Measurements from ENCODE around the gene SPATA2. TPM values are rescaled to one million over a fixed set of nuclear protein-coding genes. Genes with fewer than 3 reads are reported as not detected.

SPATA2 gene
- total and polyA plus RNA-seq, 4 donors, result 1.2 to 3.4 (median 1.4) TPM

DNA sequence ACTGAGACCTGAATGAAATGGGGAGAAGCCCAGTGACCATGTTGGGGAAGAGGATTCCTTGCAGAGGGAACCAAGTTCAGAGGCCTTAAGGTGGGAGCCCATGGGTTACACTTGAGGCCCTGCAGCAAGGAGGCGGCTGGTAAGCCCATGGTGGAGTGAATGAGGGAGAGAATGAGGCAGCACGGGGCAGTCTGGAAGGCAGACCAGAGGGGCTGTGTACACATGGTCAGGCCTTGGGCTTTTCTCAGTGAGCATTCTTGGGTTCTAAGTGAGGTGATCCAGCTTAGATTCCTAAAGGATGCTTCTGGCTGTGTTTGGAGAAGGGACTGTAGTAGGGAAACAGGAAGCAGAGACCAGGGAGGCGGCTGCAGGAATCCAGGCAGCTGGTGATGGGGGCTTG is 39.8 kb upstream of the SPATA2 start:
- no peak for TF ChIP-seq HNF4G (IDR thresholded peaks at IDR 0.05)
- TF ChIP-seq SP1 (IDR thresholded peaks at IDR 0.05), result no peak
- TF ChIP-seq, protein P1, sequence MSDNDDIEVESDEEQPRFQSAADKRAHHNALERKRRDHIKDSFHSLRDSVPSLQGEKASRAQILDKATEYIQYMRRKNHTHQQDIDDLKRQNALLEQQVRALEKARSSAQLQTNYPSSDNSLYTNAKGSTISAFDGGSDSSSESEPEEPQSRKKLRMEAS (IDR thresholded peaks at IDR 0.05), result no peak
- 98% methylated on average over 3 of the region's 3 CpGs for WGBS
- peaks cover 4 to 57% (median 43%) of the 10 kb centered on the region in 4 donors for H3K36me3 ChIP-seq (ENCODE audit: control insufficient read depth in 4 of 4, insufficient read depth in 3 of 4, low read depth in 1 of 4, low read length in 3 of 4)

DNA sequence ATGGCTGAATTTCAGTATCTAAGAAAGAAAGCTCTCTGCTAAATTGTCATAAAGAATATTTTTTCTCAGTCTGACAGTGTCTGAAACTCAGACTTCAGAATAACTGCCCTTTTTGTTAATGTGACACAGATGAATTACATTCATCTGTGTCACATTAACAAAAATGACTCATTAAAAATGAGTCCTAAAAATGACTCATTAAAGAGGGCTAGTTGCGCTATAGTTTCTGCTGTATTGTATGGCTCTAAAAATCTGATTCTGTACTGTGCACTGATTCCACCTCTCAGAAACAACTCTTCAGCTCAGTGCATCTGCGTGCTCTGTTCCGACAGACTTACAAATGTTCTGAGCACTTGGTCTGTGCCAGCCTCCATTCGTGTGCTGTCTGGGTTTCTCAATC is 35.8 kb upstream of the SPATA2 start:
- no peak overlapping the region for H3K9ac ChIP-seq (ENCODE audit: low read depth in 1 of 2, low read length in 2 of 2)
- no peaks in the 10 kb centered on the region for H3K4me1 ChIP-seq (ENCODE audit: control insufficient read depth in 4 of 4, insufficient read depth in 4 of 4, low read length in 3 of 4)
- TF ChIP-seq, protein P2, sequence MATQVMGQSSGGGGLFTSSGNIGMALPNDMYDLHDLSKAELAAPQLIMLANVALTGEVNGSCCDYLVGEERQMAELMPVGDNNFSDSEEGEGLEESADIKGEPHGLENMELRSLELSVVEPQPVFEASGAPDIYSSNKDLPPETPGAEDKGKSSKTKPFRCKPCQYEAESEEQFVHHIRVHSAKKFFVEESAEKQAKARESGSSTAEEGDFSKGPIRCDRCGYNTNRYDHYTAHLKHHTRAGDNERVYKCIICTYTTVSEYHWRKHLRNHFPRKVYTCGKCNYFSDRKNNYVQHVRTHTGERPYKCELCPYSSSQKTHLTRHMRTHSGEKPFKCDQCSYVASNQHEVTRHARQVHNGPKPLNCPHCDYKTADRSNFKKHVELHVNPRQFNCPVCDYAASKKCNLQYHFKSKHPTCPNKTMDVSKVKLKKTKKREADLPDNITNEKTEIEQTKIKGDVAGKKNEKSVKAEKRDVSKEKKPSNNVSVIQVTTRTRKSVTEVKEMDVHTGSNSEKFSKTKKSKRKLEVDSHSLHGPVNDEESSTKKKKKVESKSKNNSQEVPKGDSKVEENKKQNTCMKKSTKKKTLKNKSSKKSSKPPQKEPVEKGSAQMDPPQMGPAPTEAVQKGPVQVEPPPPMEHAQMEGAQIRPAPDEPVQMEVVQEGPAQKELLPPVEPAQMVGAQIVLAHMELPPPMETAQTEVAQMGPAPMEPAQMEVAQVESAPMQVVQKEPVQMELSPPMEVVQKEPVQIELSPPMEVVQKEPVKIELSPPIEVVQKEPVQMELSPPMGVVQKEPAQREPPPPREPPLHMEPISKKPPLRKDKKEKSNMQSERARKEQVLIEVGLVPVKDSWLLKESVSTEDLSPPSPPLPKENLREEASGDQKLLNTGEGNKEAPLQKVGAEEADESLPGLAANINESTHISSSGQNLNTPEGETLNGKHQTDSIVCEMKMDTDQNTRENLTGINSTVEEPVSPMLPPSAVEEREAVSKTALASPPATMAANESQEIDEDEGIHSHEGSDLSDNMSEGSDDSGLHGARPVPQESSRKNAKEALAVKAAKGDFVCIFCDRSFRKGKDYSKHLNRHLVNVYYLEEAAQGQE (IDR thresholded peaks at IDR 0.05), result no peak
- TF ChIP-seq TAF1 (conservative IDR thresholded peaks at IDR 0.05) (no peak), YY1 (IDR thresholded peaks at IDR 0.05) (no peak), FOXA2 (IDR thresholded peaks at IDR 0.05) (no peak)
- TF ChIP-seq, protein P1 (IDR thresholded peaks at IDR 0.05), result no peak
- no peaks in the 10 kb centered on the region for H3K27me3 ChIP-seq (ENCODE audit: control insufficient read depth in 4 of 4, insufficient read depth in 4 of 4, low read length in 3 of 4)
- no peak overlapping the region for H3K27ac ChIP-seq (ENCODE audit: low read depth in 1 of 2, low read length in 2 of 2)
- no peak overlapping the region for H3K4me3 ChIP-seq (ENCODE audit: low read depth in 1 of 3, low read length in 3 of 3)
- peaks cover 10 to 80% (median 64%) of the 10 kb centered on the region in 4 donors for H3K36me3 ChIP-seq (ENCODE audit: control insufficient read depth in 4 of 4, insufficient read depth in 3 of 4, low read depth in 1 of 4, low read length in 3 of 4)
- WGBS, result 95% methylated on average over 4 of the region's 4 CpGs
- no peaks in the 10 kb centered on the region for H3K9me3 ChIP-seq (ENCODE audit: control insufficient read depth in 4 of 4, low read length in 3 of 4)
- DNase-seq (ENCODE audit: low spot score), result no peak

More for the DNA sequence above, 39.8 kb upstream of the SPATA2 start:
- DNase-seq (ENCODE audit: low spot score), result no peak
- H3K27ac ChIP-seq (ENCODE audit: low read depth in 1 of 2, low read length in 2 of 2), result no peak overlapping the region
- H3K4me3 ChIP-seq (ENCODE audit: low read depth in 1 of 3, low read length in 3 of 3), result no peak overlapping the region
- H3K4me1 ChIP-seq (ENCODE audit: control insufficient read depth in 4 of 4, insufficient read depth in 4 of 4, low read length in 3 of 4), result no peaks in the 10 kb centered on the region
- H3K9me3 ChIP-seq (ENCODE audit: control insufficient read depth in 4 of 4, low read length in 3 of 4), result no peaks in the 10 kb centered on the region
- H3K27me3 ChIP-seq (ENCODE audit: control insufficient read depth in 4 of 4, insufficient read depth in 4 of 4, low read length in 3 of 4), result no peaks in the 10 kb centered on the region
- H3K9ac ChIP-seq (ENCODE audit: low read depth in 1 of 2, low read length in 2 of 2), result no peak overlapping the region

DNA sequence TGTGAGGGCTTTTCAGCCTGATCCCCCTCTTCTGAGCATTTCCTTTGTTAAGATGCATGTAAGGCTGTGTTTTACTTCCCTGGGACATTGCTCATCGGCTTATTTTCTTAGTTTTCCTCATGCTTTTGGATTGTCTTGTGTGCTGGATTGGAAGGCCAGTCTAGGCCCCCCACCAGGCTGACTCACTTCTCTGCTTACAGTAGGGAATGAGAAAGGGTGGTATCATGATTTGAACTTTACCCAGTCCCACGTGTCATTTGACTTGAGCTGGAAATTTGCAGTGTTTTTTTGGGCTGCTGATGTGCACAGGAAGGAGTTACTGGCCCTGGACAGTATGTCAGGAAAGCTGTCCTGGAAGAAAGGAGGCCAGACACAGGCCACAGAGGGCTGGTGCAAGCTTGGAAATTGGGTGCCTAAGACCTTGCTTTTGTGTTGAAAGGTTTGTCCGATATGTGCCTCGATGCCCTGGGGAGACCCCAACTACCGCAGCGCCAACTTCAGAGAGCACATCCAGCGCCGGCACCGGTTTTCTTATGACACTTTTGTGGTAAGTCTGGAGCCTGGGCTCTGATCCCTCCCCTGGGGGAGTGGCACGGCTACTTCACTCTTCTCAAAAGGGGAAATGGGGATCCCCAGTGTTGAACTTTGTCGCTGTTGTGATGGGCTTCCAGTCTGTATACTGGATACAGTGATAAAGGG is 33.6 kb upstream of the SPATA2 start:
- no peak overlapping the region for H3K27ac ChIP-seq (ENCODE audit: low read depth in 1 of 2, low read length in 2 of 2)
- TF ChIP-seq RAD21 (IDR thresholded peaks at IDR 0.05) (no peak), HNF4A (conservative IDR thresholded peaks at IDR 0.05) (no peak), EGR1 (IDR thresholded peaks at IDR 0.05; ENCODE audit: low read depth in 2 of 2) (no peak), YY1 (IDR thresholded peaks at IDR 0.05) (no peak), TAF1 (conservative IDR thresholded peaks at IDR 0.05) (no peak)
- H3K36me3 ChIP-seq (ENCODE audit: control insufficient read depth in 4 of 4, insufficient read depth in 3 of 4, low read depth in 1 of 4, low read length in 3 of 4), result peaks cover 11 to 80% (median 65%) of the 10 kb centered on the region in 4 donors
- H3K4me3 ChIP-seq (ENCODE audit: low read depth in 1 of 3, low read length in 3 of 3), result no peak overlapping the region
- no peak overlapping the region for H3K9ac ChIP-seq (ENCODE audit: low read depth in 1 of 2, low read length in 2 of 2)
- no peaks in the 10 kb centered on the region for H3K9me3 ChIP-seq (ENCODE audit: control insufficient read depth in 4 of 4, low read length in 3 of 4)
- no peak for DNase-seq (ENCODE audit: low spot score)
- no peaks in the 10 kb centered on the region for H3K27me3 ChIP-seq (ENCODE audit: control insufficient read depth in 4 of 4, insufficient read depth in 4 of 4, low read length in 3 of 4)
- no peaks in the 10 kb centered on the region for H3K4me1 ChIP-seq (ENCODE audit: control insufficient read depth in 4 of 4, insufficient read depth in 4 of 4, low read length in 3 of 4)
- WGBS, result 86% methylated on average over 11 of the region's 11 CpGs
